ENCODE results near the gene GDI2.

- TF ChIP-seq CTCF (IDR thresholded peaks at IDR 0.05) (no peak), POLR2A (IDR thresholded peaks at IDR 0.05) (no peak)
Measured at GRCh38 chr10:5779730-5780129, 33.5 kb downstream of the GDI2 start.
